HEK293 (cell line): ENCODE measurements around the gene SIDT2.
"Not testable (repeated sequence)": the region's sequence is repeated elsewhere in the genome, so short reads cannot be mapped to it uniquely, and the experiment has no call there.

Source experiments
- CTCF ChIA-PET: fragments of 350-600 bp; formaldehyde crosslinking; extraction: SDS; loops from one replicate; lab custom pipeline; 2021; ENCODE audit warnings: antibody characterized with exemption; lab: Yijun Ruan, JAX
- POLR2A ChIA-PET: fragments of 300-600 bp; formaldehyde crosslinking; extraction: SDS; loops from one replicate; lab custom pipeline; 2020; ENCODE audit warnings: antibody characterized with exemption, inconsistent platforms; lab: Yijun Ruan, JAX
- H3K27ac ChIP-seq: fragments of 200-500 bp; sonication (Bioruptor generic); 2 replicates; pipeline ENCODE4 v1.5.1; 2014; ENCODE audit warnings: low read depth, low read length, control low read depth, inconsistent platforms; ENCODE audit errors: extremely low read depth
- H3K36me3 ChIP-seq, 2 experiments: fragments of 200-500 bp in 1 of 2; sonication (Bioruptor generic) in 1 of 2; 1 replicate in 1 of 2; 2 replicates in 1 of 2; pipeline ENCODE4 v1.5.1; 2014 to 2017; ENCODE audit warnings: inconsistent platforms in 2 of 2, low read length in 2 of 2; ENCODE audit not compliant: control insufficient read depth in 2 of 2, insufficient read depth in 1 of 2
- H3K4me1 ChIP-seq: fragments of 200-500 bp; sonication (Bioruptor generic); 2 replicates; pipeline ENCODE4 v1.5.1; 2014; ENCODE audit warnings: mild to moderate bottlenecking, low read length, inconsistent platforms; ENCODE audit not compliant: control insufficient read depth, insufficient read depth
- H3K4me3 ChIP-seq: 2 replicates; pipeline ENCODE4 v1.5.1; 2011; ENCODE audit warnings: low read depth, mild to moderate bottlenecking, control low read depth, low read length, moderate library complexity
- H3K9me3 ChIP-seq: fragments of 200-500 bp; sonication (Bioruptor generic); 2 replicates; pipeline ENCODE4 v1.5.1; 2014; ENCODE audit warnings: low read depth, low read length, inconsistent platforms; ENCODE audit not compliant: control insufficient read depth, insufficient read depth
- BCL11B ChIP-seq: fragments of 450-650 bp; formaldehyde crosslinking; IDR thresholded peaks from 2 replicates; pipeline ENCODE4 v1.5.1; 2016; ENCODE audit warnings: low read depth, missing biosample characterization, missing genetic modification characterization
- SETDB1 ChIP-seq: IDR thresholded peaks from one replicate; pipeline ENCODE4 v1.6.1; 2017; ENCODE audit warnings: mild to moderate bottlenecking, low read length, moderate library complexity, mixed read lengths; ENCODE audit not compliant: insufficient read length
- TCF7L2 ChIP-seq: IDR thresholded peaks from 2 replicates; pipeline ENCODE4 v1.6.1; 2011; ENCODE audit warnings: low read depth, mild to moderate bottlenecking, inconsistent platforms, low read length, moderate library complexity, borderline replicate concordance
- ZFHX2 ChIP-seq: fragments of 450-650 bp; formaldehyde crosslinking; conservative IDR thresholded peaks from 2 replicates; pipeline ENCODE4 v1.5.1; 2016; ENCODE audit warnings: missing biosample characterization, missing genetic modification characterization
- ZNF175 ChIP-seq: fragments of 450-650 bp; formaldehyde crosslinking; IDR thresholded peaks from 2 replicates; pipeline ENCODE4 v1.5.1; 2016; ENCODE audit warnings: missing biosample characterization, missing genetic modification characterization
- ZNF501 ChIP-seq: fragments of 450-650 bp; formaldehyde crosslinking; IDR thresholded peaks from 2 replicates; pipeline ENCODE4 v1.5.1; 2016; ENCODE audit warnings: missing biosample characterization, missing genetic modification characterization
- ZNF785 ChIP-seq: fragments of 450-650 bp; formaldehyde crosslinking; IDR thresholded peaks from 2 replicates; pipeline ENCODE4 v1.5.1; 2016; ENCODE audit warnings: missing biosample characterization, missing genetic modification characterization
- ZSCAN16 ChIP-seq: fragments of 450-650 bp; formaldehyde crosslinking; IDR thresholded peaks from 2 replicates; pipeline ENCODE4 v1.5.1; 2016; ENCODE audit warnings: missing biosample characterization, missing genetic modification characterization
- TF ChIP-seq, protein P1 (sequence below): fragments of 450-650 bp; formaldehyde crosslinking; IDR thresholded peaks from 2 replicates; pipeline ENCODE4 v1.5.1; 2017; ENCODE audit warnings: missing biosample characterization, missing genetic modification characterization
- TF ChIP-seq, protein P2 (sequence below): fragments of 450-650 bp; formaldehyde crosslinking; IDR thresholded peaks from 2 replicates; pipeline ENCODE4 v1.5.1; 2016; ENCODE audit warnings: missing biosample characterization, missing genetic modification characterization
- TF ChIP-seq, protein P3 (sequence below): fragments of 450-650 bp; formaldehyde crosslinking; IDR thresholded peaks from 2 replicates; pipeline ENCODE4 v1.5.1; 2016; ENCODE audit warnings: missing biosample characterization, missing genetic modification characterization, borderline replicate concordance
- TF ChIP-seq, protein P4 (sequence below): fragments of 450-650 bp; formaldehyde crosslinking; IDR thresholded peaks from 2 replicates; pipeline ENCODE4 v1.5.1; 2017; ENCODE audit warnings: missing biosample characterization, missing genetic modification characterization

SIDT2 gene

DNA sequence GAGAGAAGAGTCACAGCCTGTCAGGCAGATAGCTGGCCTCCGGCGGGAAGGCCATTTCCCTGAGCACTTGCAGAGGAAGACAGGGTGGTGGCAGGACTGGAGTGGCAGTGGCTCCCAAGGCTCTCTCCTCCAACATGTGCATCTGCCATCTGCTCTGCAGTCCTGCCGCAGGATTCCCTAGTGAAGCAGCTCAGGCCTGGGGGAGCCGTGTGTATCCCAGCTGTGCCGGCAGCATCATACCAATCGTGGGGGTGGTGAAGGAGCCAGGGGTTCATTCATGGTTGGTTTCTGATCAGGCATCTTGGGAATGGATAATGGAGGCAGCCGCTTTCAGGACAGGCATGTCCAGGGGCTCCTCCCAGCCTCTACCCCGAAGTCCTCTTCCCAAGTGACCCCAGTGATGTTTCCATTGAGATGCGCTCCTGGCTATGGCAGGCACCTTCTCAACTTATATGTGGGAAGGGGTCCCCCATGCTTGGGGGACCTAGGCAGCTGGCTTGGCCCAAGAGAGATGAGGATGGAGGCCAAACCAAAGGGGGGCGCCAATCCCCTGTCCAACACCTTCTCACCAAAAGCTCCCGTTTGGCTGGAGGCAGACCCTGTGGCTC, 26.8 kb downstream of the SIDT2 start:
- no peaks in the 10 kb centered on the region for H3K4me1 ChIP-seq
- CTCF ChIA-PET: no interaction called here
- peaks cover 0 to 23% of the 10 kb centered on the region in 2 experiments; a peak in 1 of 3 replicates for H3K36me3 ChIP-seq
- TF ChIP-seq, protein P1, sequence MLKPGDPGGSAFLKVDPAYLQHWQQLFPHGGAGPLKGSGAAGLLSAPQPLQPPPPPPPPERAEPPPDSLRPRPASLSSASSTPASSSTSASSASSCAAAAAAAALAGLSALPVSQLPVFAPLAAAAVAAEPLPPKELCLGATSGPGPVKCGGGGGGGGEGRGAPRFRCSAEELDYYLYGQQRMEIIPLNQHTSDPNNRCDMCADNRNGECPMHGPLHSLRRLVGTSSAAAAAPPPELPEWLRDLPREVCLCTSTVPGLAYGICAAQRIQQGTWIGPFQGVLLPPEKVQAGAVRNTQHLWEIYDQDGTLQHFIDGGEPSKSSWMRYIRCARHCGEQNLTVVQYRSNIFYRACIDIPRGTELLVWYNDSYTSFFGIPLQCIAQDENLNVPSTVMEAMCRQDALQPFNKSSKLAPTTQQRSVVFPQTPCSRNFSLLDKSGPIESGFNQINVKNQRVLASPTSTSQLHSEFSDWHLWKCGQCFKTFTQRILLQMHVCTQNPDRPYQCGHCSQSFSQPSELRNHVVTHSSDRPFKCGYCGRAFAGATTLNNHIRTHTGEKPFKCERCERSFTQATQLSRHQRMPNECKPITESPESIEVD: no peak
- no peak for TF ChIP-seq ZNF501 (tag by site-specific recombination)
- TF ChIP-seq ZNF175 (tag by site-specific recombination): no peak
- TF ChIP-seq, protein P2, sequence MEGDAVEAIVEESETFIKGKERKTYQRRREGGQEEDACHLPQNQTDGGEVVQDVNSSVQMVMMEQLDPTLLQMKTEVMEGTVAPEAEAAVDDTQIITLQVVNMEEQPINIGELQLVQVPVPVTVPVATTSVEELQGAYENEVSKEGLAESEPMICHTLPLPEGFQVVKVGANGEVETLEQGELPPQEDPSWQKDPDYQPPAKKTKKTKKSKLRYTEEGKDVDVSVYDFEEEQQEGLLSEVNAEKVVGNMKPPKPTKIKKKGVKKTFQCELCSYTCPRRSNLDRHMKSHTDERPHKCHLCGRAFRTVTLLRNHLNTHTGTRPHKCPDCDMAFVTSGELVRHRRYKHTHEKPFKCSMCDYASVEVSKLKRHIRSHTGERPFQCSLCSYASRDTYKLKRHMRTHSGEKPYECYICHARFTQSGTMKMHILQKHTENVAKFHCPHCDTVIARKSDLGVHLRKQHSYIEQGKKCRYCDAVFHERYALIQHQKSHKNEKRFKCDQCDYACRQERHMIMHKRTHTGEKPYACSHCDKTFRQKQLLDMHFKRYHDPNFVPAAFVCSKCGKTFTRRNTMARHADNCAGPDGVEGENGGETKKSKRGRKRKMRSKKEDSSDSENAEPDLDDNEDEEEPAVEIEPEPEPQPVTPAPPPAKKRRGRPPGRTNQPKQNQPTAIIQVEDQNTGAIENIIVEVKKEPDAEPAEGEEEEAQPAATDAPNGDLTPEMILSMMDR (tag by site-specific recombination): no peak
- no peak for TF ChIP-seq BCL11B (tag by site-specific recombination)
- TF ChIP-seq TCF7L2: no peak
- TF ChIP-seq, protein P3, sequence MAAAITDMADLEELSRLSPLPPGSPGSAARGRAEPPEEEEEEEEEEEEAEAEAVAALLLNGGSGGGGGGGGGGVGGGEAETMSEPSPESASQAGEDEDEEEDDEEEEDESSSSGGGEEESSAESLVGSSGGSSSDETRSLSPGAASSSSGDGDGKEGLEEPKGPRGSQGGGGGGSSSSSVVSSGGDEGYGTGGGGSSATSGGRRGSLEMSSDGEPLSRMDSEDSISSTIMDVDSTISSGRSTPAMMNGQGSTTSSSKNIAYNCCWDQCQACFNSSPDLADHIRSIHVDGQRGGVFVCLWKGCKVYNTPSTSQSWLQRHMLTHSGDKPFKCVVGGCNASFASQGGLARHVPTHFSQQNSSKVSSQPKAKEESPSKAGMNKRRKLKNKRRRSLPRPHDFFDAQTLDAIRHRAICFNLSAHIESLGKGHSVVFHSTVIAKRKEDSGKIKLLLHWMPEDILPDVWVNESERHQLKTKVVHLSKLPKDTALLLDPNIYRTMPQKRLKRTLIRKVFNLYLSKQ: no peak
- no peak for TF ChIP-seq SETDB1
- TF ChIP-seq ZFHX2 (tag by site-specific recombination): no peak
- no peak for TF ChIP-seq ZNF785 (tag by site-specific recombination)
- TF ChIP-seq ZSCAN16 (tag by site-specific recombination): no peak
- TF ChIP-seq, protein P4, sequence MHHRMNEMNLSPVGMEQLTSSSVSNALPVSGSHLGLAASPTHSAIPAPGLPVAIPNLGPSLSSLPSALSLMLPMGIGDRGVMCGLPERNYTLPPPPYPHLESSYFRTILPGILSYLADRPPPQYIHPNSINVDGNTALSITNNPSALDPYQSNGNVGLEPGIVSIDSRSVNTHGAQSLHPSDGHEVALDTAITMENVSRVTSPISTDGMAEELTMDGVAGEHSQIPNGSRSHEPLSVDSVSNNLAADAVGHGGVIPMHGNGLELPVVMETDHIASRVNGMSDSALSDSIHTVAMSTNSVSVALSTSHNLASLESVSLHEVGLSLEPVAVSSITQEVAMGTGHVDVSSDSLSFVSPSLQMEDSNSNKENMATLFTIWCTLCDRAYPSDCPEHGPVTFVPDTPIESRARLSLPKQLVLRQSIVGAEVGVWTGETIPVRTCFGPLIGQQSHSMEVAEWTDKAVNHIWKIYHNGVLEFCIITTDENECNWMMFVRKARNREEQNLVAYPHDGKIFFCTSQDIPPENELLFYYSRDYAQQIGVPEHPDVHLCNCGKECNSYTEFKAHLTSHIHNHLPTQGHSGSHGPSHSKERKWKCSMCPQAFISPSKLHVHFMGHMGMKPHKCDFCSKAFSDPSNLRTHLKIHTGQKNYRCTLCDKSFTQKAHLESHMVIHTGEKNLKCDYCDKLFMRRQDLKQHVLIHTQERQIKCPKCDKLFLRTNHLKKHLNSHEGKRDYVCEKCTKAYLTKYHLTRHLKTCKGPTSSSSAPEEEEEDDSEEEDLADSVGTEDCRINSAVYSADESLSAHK (tag by site-specific recombination): no peak
- H3K4me3 ChIP-seq: no peak overlapping the region
- no peaks in the 10 kb centered on the region for H3K9me3 ChIP-seq
- POLR2A ChIA-PET: no interaction called here
- no peak overlapping the region for H3K27ac ChIP-seq

DNA sequence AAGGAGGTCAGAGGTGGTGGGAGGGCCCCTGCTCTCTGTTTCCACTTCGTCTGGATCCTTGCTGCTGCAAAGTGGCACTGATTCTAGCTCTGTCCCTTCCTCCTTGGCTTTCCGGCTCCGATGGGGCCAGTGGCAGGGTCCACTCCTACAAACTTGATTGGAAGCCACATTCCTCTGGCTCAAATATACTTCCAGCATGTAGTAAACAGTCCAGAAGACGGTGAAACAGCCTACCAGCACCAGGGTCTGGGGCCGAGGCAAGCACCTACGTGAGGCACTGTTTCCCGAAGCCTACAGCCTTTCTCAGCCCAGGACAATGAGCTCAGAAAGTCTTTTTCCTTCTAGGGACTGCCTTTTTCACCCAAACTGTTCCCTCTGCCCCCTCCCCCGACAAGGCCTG, 27.6 kb downstream of the SIDT2 start:
- peaks cover 0 to 23% of the 10 kb centered on the region in 2 experiments; a peak in 1 of 3 replicates for H3K36me3 ChIP-seq
- CTCF ChIA-PET, H3K27ac ChIP-seq, H3K4me3 ChIP-seq, POLR2A ChIA-PET, H3K4me1 ChIP-seq, H3K9me3 ChIP-seq: not testable (repeated sequence)

DNA sequence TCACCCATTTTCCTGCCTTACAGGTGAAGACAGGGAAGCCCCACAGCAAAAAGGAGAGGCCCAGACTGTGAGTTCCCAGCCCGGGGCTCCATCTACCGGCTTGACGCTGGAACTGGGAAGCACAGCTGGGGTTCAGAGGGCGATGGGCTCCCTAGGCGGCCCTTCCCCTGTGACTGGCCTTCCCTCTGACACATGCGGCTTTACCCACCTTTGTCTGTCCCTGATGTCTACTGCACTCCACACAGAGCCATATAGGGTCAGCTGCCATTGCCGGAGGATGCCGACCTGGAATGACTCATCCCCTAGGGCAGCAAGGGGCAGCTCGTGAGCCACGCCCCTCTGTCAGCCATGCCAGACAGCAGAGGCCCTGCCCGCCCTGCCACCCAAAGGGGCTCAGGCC, 28.3 kb downstream of the SIDT2 start:
- CTCF ChIA-PET, H3K9me3 ChIP-seq, H3K4me1 ChIP-seq, H3K4me3 ChIP-seq, H3K27ac ChIP-seq, POLR2A ChIA-PET: not testable (repeated sequence)
- H3K36me3 ChIP-seq: peaks cover 0 to 30% of the 10 kb centered on the region in 2 experiments; a peak in 1 of 3 replicates

DNA sequence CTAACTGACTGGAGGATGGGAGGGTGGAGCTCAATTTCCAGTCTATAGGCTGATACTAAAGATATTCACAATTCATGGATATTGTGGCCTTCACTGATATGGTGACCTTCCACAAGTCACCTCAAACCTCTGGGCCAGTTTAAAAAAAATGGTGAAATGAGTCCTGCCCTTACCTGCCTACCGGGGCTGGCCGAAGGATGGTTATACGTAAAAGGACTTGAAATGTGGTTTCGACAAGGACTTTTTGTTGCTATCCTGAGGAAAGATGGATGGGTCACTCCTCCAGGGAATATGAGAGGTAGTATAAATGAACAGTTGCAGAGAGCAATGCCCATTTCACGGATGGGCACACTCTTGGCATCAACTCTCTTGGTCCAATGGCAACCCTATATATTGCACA, 28.9 kb downstream of the SIDT2 start:
- H3K9me3 ChIP-seq, H3K4me1 ChIP-seq, CTCF ChIA-PET, POLR2A ChIA-PET, H3K4me3 ChIP-seq, H3K27ac ChIP-seq: not testable (repeated sequence)
- peaks cover 0 to 30% of the 10 kb centered on the region in 2 experiments; a peak in 1 of 3 replicates for H3K36me3 ChIP-seq

DNA sequence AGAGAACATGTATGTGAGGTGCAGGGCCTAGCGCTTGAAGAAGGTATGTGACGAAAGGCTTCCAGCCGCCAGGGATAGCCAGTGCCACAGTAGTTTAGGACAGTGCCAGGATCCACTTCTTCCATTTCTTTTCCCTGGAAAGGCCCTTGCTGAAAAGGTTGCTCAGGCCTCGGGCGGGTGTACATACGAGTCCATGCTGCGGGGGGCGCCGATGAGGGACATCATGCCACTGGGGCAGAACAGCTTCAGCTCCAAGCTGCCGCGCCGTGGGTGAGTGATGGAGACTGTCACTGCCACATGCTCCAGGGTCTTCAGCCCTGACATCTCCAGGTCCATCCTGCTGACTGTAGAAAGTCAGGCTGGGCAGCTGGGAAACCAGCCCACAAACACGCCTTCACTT, 30.2 kb downstream of the SIDT2 start:
- H3K9me3 ChIP-seq, H3K27ac ChIP-seq, H3K4me3 ChIP-seq, CTCF ChIA-PET, H3K4me1 ChIP-seq, POLR2A ChIA-PET: not testable (repeated sequence)
- H3K36me3 ChIP-seq: peaks cover 0 to 40% of the 10 kb centered on the region in 2 experiments; a peak in 1 of 3 replicates
